ENCODE data around the gene ZNF609. TPM values are rescaled to one million over a fixed set of nuclear protein-coding genes. Genes with fewer than 3 reads are reported as not detected.
"Not testable (repeated sequence)": the region's sequence is repeated elsewhere in the genome, so short reads cannot be mapped to it uniquely, and the experiment has no call there.

ZNF609 gene
- total RNA-seq, 1 donor from 2014 or later, result 24.1 TPM

GRCh38 chr15:64634576-64635498 is 174.5 kb downstream of the ZNF609 start:
- Mint-ChIP-seq H3K4me1 (ENCODE audit: low read depth) (peaks cover 40% of the 10 kb centered on the region), H3K27me3 (ENCODE audit: low read depth) (no peaks in the 10 kb centered on the region), H3K36me3 (ENCODE audit: low read depth) (peaks cover 8% of the 10 kb centered on the region), H3K27ac (ENCODE audit: unreplicated experiment) (peak overlapping the region; percentile 78), H3K9me3 (ENCODE audit: low read depth) (peaks cover 13% of the 10 kb centered on the region), H3K4me3 (ENCODE audit: unreplicated experiment) (no peak overlapping the region)
- TF ChIP-seq CTCF (IDR thresholded peaks at IDR 0.05), result no peak
- DNase-seq (ENCODE audit: low spot score), result no peak

- no peak overlapping the region for H3K4me3 Mint-ChIP-seq (ENCODE audit: unreplicated experiment)
- no peak for DNase-seq (ENCODE audit: low spot score)
- no peak for TF ChIP-seq CTCF (IDR thresholded peaks at IDR 0.05)
Measured at GRCh38 chr15:64635499-64636495, 175.4 kb downstream of the ZNF609 start.

GRCh38 chr15:64636556-64636955 is 176.2 kb downstream of the ZNF609 start:
- Mint-ChIP-seq H3K36me3 (ENCODE audit: low read depth) (peaks cover 5% of the 10 kb centered on the region), H3K4me3 (ENCODE audit: unreplicated experiment) (no peak overlapping the region), H3K27me3 (ENCODE audit: low read depth) (no peaks in the 10 kb centered on the region), H3K27ac (ENCODE audit: unreplicated experiment) (peak overlapping the region; percentile 17), H3K9me3 (ENCODE audit: low read depth) (peaks cover 13% of the 10 kb centered on the region), H3K4me1 (ENCODE audit: low read depth) (peaks cover 42% of the 10 kb centered on the region)
- no peak for TF ChIP-seq CTCF (IDR thresholded peaks at IDR 0.05)
- DNase-seq (ENCODE audit: low spot score), result no peak

More at GRCh38 chr15:64635499-64636495, 175.4 kb downstream of the ZNF609 start:
- Mint-ChIP-seq H3K27ac (ENCODE audit: unreplicated experiment) (peak overlapping the region; percentile 46), H3K36me3 (ENCODE audit: low read depth) (peaks cover 8% of the 10 kb centered on the region), H3K27me3 (ENCODE audit: low read depth) (no peaks in the 10 kb centered on the region), H3K4me1 (ENCODE audit: low read depth) (peaks cover 43% of the 10 kb centered on the region), H3K9me3 (ENCODE audit: low read depth) (peaks cover 13% of the 10 kb centered on the region)

- Mint-ChIP-seq H3K27ac (ENCODE audit: unreplicated experiment) (no peak overlapping the region), H3K9me3 (ENCODE audit: low read depth) (peaks cover 13% of the 10 kb centered on the region), H3K27me3 (ENCODE audit: low read depth) (no peaks in the 10 kb centered on the region), H3K4me1 (ENCODE audit: low read depth) (peaks cover 42% of the 10 kb centered on the region), H3K36me3 (ENCODE audit: low read depth) (peaks cover 5% of the 10 kb centered on the region), H3K4me3 (ENCODE audit: unreplicated experiment) (no peak overlapping the region)
- TF ChIP-seq CTCF (IDR thresholded peaks at IDR 0.05), result no peak
- DNase-seq (ENCODE audit: low spot score), result no peak
Measured at GRCh38 chr15:64637412-64637811, 177.0 kb downstream of the ZNF609 start.

GRCh38 chr15:64639744-64640143 is 179.4 kb downstream of the ZNF609 start:
- not testable (repeated sequence) for H3K36me3 Mint-ChIP-seq (ENCODE audit: low read depth); H3K27ac Mint-ChIP-seq (ENCODE audit: unreplicated experiment)

More at GRCh38 chr15:64639744-64640143, 179.4 kb downstream of the ZNF609 start:
- H3K9me3 Mint-ChIP-seq (ENCODE audit: low read depth), result peaks cover 13% of the 10 kb centered on the region
- not testable (repeated sequence) for DNase-seq (ENCODE audit: low spot score); H3K4me3 Mint-ChIP-seq (ENCODE audit: unreplicated experiment); H3K27me3 Mint-ChIP-seq (ENCODE audit: low read depth)
- H3K4me1 Mint-ChIP-seq (ENCODE audit: low read depth), result peaks cover 43% of the 10 kb centered on the region

Measured in chondrocyte (in vitro differentiated cells).